Measurements from ENCODE around the gene OTOP3. TPM values are rescaled to one million over a fixed set of nuclear protein-coding genes. Genes with fewer than 3 reads are reported as not detected.

OTOP3 gene
- total and polyA plus RNA-seq, 2 donors (not counting 3 experiments of a cell fraction or from before 2014, with no cell fraction given): not detected

DNA sequence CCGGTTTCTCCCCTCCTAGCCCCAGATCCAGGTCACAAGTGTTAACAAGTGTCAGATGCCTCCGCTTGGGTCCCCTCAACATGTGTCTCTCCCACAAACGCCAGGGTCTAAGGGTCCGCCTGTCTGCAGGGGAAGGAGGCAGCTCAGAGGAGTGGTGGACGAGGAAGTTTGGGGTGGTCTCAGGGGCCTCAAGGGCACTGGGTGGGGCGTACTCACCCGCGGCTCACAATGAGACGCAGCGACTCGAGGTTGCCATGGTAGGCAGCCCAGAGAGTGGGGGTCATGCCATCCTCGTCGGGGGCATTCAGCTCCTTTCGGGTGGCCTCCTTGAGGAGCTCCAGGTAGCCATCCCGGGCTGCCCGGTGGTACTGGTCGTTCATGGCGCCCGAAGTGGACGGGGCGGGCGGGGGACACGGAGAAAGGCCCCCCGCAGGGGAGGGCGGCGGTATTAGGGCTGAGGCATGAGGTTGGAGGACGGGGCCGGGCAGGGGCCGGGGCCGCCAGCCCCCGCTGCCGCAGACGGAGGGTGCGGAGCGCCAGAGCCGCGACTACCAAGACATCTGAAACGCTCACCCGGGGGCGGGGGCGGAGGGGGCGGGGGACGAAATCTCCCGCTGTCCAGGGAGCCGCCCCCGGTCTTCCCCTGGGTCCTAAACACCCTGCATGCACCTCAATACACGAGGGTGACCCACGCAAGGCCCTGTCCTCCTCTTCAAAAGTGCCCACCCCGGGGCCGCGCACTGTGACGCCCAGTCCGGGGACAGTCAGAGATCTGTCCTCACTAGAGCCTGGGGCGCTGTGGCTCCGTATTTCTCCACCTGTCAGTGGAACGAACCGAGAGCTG is 12.8 kb upstream of the OTOP3 start, which contains the start of gene USH1G:
USH1G (minus strand) TSS at position 562 of the 844 bp plus-strand sequence; CDS start at position 380, 182 bp downstream.
- Histone ChIP-seq H3K9me1 (replicated peaks; ENCODE audit: control insufficient read depth, extremely low read depth, insufficient read depth, low read length) (no peaks in the 10 kb centered on the region), H2AFZ (ENCODE audit: low read depth, low read length) (peak within 1 kb of the TSS; percentile 23), H3K4me3 (replicated peaks in 1 of 3; ENCODE audit: insufficient read depth in 1 of 3, low read depth in 1 of 3, low read length in 3 of 3) (no peak within 1 kb of the TSS), H3K27ac (ENCODE audit: insufficient read depth, low read depth, low read length) (no peak within 1 kb of the TSS), H3K4me1 (ENCODE audit: control insufficient read depth, extremely low read depth, insufficient read depth, low read length) (peaks cover 4% of the 10 kb centered on the region), H3K9ac (replicated peaks; ENCODE audit: extremely low read depth, insufficient read depth, low read length) (no peak within 1 kb of the TSS), H3K9me3 (replicated peaks; ENCODE audit: control insufficient read depth, insufficient read depth, low read length) (no peaks in the 10 kb centered on the region), H3K4me2 (ENCODE audit: insufficient read depth, low read length) (peak within 1 kb of the TSS; percentile 13), H3K36me3 (ENCODE audit: control insufficient read depth in 2 of 2, extremely low read depth in 1 of 2, insufficient read depth in 2 of 2, low read length in 2 of 2) (no peaks in the 10 kb centered on the region), H3K79me2 (ENCODE audit: control insufficient read depth, insufficient read depth, low read length) (no peaks in the 10 kb centered on the region), H3K27me3 (ENCODE audit: control insufficient read depth in 2 of 2, insufficient read depth in 2 of 2, low read length in 2 of 2) (peaks cover 42 to 45% of the 10 kb centered on the region in 2 experiments), H4K20me1 (replicated peaks; ENCODE audit: control insufficient read depth, extremely low read depth, insufficient read depth, low read length) (no peaks in the 10 kb centered on the region)
- FAIRE-seq (no peak), DNase-seq (ENCODE audit: low read depth, low spot score) (no peak)
- peak; percentile 77 for TF ChIP-seq EZH2 (IDR thresholded peaks at IDR 0.05; ENCODE audit: borderline replicate concordance, low read depth, low read length, severe bottlenecking)
- no peak for TF ChIP-seq GATA2 (IDR thresholded peaks at IDR 0.05; ENCODE audit: insufficient read depth, insufficient read length, low read depth, low read length)
- ChIA-PET CTCF (interaction anchor here (1.0 to 2.8 kb wide), 4 partner anchors 10 to 41 kb away, joined by 3 to 17 read pairs (median 6); no protein-coding TSS in a partner anchor), POLR2A (no interaction called here)
- dilution Hi-C loops (cut with MboI; ENCODE audit: extremely low pct_ligation_motif_present, low sequenced_read_pairs): no loop called here
- no TSS peak for BruUV-seq (replicated peaks)
- intact Hi-C loops (cut with micrococcal nuclease): loop anchor here (1.0 to 5.0 kb wide), 2 partner anchors 35 to 279 kb away; no protein-coding TSS in a partner anchor

DNA sequence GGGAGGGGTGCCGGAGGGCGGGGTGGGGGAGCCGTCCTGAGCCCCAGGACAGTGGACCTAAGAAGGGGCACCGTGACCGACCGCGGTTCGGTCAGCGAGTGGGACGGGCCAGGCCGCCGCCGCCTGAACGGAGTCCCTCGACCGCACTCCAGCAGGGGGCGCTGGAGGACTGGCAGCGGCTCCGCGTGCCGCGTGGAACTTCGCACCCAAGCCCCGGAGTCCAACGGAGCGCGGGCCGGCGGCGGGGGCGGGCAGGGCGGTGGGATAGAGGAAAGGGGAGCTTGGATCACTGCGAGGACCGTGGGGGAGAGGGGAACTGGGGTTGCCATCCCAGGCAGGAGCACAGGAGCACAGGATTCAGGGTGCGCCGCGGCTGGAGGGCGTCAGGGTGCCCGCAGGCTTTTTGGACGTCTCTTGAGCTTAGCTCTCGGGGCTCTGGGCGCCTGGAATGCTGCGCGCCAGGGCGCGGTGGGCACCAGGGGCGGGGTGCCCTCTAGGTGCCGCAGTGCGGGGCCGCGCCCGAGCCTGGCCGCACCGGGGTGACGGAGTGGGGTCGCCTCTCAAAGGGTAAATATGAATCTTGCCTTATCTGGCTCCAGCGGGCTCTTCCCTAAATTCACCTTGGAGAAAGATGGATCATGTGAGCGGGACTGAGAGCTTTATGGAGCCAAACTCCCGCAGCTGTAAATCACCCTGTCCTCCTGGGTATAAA is 12.0 kb upstream of the OTOP3 start:
- ChIA-PET CTCF (interaction anchor here (0.6 to 3.0 kb wide), 12 partner anchors 10 to 347 kb away, joined by 3 to 58 read pairs (median 3); partner anchors contain the start of gene MIF4GD), POLR2A (no interaction called here)
- Histone ChIP-seq H4K20me1 (replicated peaks; ENCODE audit: control insufficient read depth, extremely low read depth, insufficient read depth, low read length) (no peaks in the 10 kb centered on the region), H3K27ac (ENCODE audit: insufficient read depth, low read depth, low read length) (no peak overlapping the region), H3K27me3 (ENCODE audit: control insufficient read depth in 2 of 2, insufficient read depth in 2 of 2, low read length in 2 of 2) (peaks cover 44 to 45% of the 10 kb centered on the region in 2 experiments), H3K9ac (replicated peaks; ENCODE audit: extremely low read depth, insufficient read depth, low read length) (no peak overlapping the region), H3K36me3 (ENCODE audit: control insufficient read depth in 2 of 2, extremely low read depth in 1 of 2, insufficient read depth in 2 of 2, low read length in 2 of 2) (no peaks in the 10 kb centered on the region), H3K4me3 (replicated peaks in 1 of 3; ENCODE audit: insufficient read depth in 1 of 3, low read depth in 1 of 3, low read length in 3 of 3) (no peak overlapping the region), H3K79me2 (ENCODE audit: control insufficient read depth, insufficient read depth, low read length) (no peaks in the 10 kb centered on the region), H3K9me3 (replicated peaks; ENCODE audit: control insufficient read depth, insufficient read depth, low read length) (no peaks in the 10 kb centered on the region), H3K9me1 (replicated peaks; ENCODE audit: control insufficient read depth, extremely low read depth, insufficient read depth, low read length) (no peaks in the 10 kb centered on the region), H3K4me1 (ENCODE audit: control insufficient read depth, extremely low read depth, insufficient read depth, low read length) (peaks cover 4% of the 10 kb centered on the region), H3K4me2 (ENCODE audit: insufficient read depth, low read length) (peak overlapping the region; percentile 13), H2AFZ (ENCODE audit: low read depth, low read length) (peak overlapping the region; percentile 23)
- DNase-seq (ENCODE audit: low read depth, low spot score) (peak; percentile 39), FAIRE-seq (peak; percentile 50)
- no TSS peak for BruUV-seq (replicated peaks)
- intact Hi-C loops (cut with micrococcal nuclease): loop anchor here (1.0 to 5.0 kb wide), 2 partner anchors 35 to 279 kb away; no protein-coding TSS in a partner anchor
- dilution Hi-C loops (cut with MboI; ENCODE audit: extremely low pct_ligation_motif_present, low sequenced_read_pairs): no loop called here
- TF ChIP-seq, protein P1, sequence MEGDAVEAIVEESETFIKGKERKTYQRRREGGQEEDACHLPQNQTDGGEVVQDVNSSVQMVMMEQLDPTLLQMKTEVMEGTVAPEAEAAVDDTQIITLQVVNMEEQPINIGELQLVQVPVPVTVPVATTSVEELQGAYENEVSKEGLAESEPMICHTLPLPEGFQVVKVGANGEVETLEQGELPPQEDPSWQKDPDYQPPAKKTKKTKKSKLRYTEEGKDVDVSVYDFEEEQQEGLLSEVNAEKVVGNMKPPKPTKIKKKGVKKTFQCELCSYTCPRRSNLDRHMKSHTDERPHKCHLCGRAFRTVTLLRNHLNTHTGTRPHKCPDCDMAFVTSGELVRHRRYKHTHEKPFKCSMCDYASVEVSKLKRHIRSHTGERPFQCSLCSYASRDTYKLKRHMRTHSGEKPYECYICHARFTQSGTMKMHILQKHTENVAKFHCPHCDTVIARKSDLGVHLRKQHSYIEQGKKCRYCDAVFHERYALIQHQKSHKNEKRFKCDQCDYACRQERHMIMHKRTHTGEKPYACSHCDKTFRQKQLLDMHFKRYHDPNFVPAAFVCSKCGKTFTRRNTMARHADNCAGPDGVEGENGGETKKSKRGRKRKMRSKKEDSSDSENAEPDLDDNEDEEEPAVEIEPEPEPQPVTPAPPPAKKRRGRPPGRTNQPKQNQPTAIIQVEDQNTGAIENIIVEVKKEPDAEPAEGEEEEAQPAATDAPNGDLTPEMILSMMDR (IDR thresholded peaks at IDR 0.05; ENCODE audit: extremely low read depth in 1 of 2, insufficient read depth in 1 of 2, low read depth in 1 of 2, low read length in 2 of 2): peak; percentile 55 to 90
- TF ChIP-seq POLR2AphosphoS5 (IDR thresholded peaks at IDR 0.05; ENCODE audit: insufficient read depth, low read depth, low read length) (no peak), EZH2 (IDR thresholded peaks at IDR 0.05; ENCODE audit: borderline replicate concordance, low read depth, low read length, severe bottlenecking) (no peak), GATA2 (IDR thresholded peaks at IDR 0.05; ENCODE audit: insufficient read depth, insufficient read length, low read depth, low read length) (no peak)
- TF ChIP-seq, protein P2, sequence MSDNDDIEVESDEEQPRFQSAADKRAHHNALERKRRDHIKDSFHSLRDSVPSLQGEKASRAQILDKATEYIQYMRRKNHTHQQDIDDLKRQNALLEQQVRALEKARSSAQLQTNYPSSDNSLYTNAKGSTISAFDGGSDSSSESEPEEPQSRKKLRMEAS (IDR thresholded peaks at IDR 0.05; ENCODE audit: insufficient read depth, insufficient read length): peak; percentile 42

Data from endothelial cell of umbilical vein (primary cell).